Left ventricle myocardium superior (tissue), 1 donor: Measurements from ENCODE around the gene SAMD4B. TPM values are rescaled to one million over a fixed set of nuclear protein-coding genes. Genes with fewer than 3 reads are reported as not detected.
"Not testable (repeated sequence)": the region's sequence is repeated elsewhere in the genome, so short reads cannot be mapped to it uniquely, and the experiment has no call there.

Experiments used
- ATAC-seq: fragments of 200-7000 bp; cut with Tn5 transposase; one replicate; pipeline ENCODE4 v1.9.1; 2020; ENCODE audit warnings: mild to moderate bottlenecking, moderate library complexity
- DNase-seq: peaks from one replicate; pipeline ENCODE4 v3.0.0-alpha.2; 2020
- intact Hi-C: fragments of 100-400 bp; cut with micrococcal nuclease; formaldehyde crosslinking; loops from one replicate; pipeline ENCODE4 v1.11.0; 2022
- total RNA-seq: library from RNA; stranded (reverse); fragmentation: NEBNext Ultra II Directional; extraction: Animal tissue kit (Norgen Biotek cat#: 25700); gene quantifications from one replicate; pipeline ENCODE4 v1.2.1, GENCODE V29; 2021
- donor health status: DM: no; HTN: yes; CAD: no; lungs with severe emphysema.

The SAMD4B gene
- total RNA-seq, 1 donor from 2014 or later = 50.7 TPM

DNA sequence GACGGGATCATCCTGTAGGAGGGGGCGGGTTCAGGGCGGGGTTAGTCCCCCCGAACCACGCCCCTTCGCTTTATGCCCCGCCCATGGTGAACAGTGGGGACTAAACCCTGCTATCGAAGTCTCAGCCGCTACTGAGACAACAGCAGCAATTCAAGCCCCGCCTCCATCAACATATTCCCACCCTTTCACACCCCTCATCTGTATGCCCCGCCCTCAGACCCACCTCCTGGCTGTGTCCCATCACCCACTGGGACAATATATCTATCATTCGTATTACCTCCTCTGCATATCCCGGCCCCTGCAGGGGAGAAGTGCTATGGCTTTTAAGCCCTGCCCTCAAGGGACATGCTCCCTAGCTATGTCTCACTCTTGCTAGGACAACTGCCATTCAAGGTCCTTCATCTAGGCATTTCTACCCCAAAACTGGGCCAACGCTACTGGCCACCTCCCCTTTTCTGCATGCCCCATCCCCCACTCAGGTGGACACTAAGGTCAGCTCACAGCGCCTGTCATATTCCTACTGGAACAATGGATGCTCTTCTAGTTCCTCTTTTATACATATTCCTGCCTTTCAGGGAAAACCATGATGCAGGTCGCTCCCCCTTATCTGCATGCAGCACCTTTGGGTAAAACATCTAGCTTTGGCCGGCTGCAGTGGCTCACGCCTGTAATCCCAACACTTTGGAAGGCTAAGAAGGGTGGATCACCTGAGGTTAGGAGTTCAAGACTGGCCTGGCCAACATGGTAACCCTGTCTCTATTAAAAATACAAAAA, 33.5 kb upstream of the SAMD4B start:
- ATAC-seq (no peak), DNase-seq (no peak)
- intact Hi-C loops = no loop called here

DNA sequence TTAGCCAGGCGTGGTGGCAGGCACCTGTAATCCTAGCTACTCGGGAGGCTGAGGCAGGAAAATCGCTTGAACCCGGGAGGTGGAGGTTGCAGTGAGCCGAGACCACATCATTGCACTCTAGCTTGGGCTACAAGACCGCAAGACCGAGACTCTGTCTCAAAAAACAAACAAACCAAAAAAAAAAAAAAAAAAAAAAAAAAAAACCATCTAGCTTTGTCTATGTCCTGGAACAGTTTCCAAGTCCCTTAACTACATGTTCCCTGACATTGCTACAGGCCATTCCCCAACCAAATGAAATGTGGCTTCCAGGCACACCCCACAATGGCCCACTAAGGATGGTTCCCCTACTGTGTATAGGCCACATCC, 32.9 kb upstream of the SAMD4B start:
- intact Hi-C loops, ATAC-seq, DNase-seq: not testable (repeated sequence)

GRCh38 chr19:39310558-39311311, 31.5 kb upstream of the SAMD4B start:
- no peak for DNase-seq
- intact Hi-C loops = no loop called here
- no peak for ATAC-seq

- ATAC-seq = no peak
- intact Hi-C loops = no loop called here
- no peak for DNase-seq
These were observed 28.0 kb upstream of the SAMD4B start for GRCh38 chr19:39314016-39314728.

- intact Hi-C loops = no loop called here
- no peak for ATAC-seq
- no peak for DNase-seq
These were observed 26.3 kb upstream of the SAMD4B start for GRCh38 chr19:39315933-39316332.

- intact Hi-C loops = no loop called here
- ATAC-seq = no peak
- DNase-seq = no peak
These were observed 25.4 kb upstream of the SAMD4B start for GRCh38 chr19:39316627-39317321.

DNA sequence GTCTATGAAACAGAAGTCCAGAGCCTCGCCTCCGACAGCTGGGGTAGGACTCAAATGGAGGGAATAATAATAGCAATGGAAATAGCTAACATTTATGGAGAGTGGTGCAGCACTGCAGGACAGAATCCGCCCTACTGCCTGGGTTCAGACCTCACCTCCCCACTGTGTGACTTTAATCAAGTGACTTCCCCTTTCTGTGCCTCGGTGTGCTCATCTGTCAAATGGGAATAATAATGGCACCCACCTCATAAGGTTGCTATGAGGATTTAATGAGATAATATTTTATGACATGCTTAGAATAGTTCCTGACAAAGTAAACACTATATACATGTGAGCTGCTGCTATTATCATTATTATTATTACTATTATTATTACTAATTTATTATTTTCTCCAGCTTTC, 24.7 kb upstream of the SAMD4B start:
- DNase-seq (no peak), ATAC-seq (no peak)
- intact Hi-C loops = no loop called here

DNA sequence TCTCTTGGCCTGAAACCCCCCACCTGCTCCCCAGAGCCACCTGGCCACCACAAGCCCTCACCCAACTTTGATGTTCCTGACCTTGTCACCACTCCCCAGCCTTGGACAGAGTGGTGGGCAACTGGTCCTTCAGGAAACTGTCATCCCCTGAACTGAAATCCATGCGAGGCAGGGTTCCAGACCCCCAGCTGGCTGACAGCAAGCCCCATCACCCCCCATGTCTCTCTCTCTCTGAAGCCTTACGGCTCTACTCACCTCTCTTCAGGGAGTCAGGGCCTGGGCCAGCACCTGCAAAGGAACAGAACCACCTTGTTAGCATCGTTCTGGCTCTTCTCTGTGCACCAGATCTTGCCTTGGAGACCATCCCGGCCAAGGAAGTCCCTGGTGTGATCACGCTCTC, 24.1 kb upstream of the SAMD4B start:
- no peak for ATAC-seq
- intact Hi-C loops = no loop called here

GRCh38 chr19:39318690-39319089, 23.5 kb upstream of the SAMD4B start:
- intact Hi-C loops = no loop called here
- no peak for DNase-seq

More for the DNA sequence above, 24.1 kb upstream of the SAMD4B start:
- no peak for DNase-seq

GRCh38 chr19:39319098-39319891, 22.9 kb upstream of the SAMD4B start:
- ATAC-seq (no peak), DNase-seq (no peak)
- intact Hi-C loops = no loop called here

More at GRCh38 chr19:39318690-39319089, 23.5 kb upstream of the SAMD4B start:
- no peak for ATAC-seq

DNA sequence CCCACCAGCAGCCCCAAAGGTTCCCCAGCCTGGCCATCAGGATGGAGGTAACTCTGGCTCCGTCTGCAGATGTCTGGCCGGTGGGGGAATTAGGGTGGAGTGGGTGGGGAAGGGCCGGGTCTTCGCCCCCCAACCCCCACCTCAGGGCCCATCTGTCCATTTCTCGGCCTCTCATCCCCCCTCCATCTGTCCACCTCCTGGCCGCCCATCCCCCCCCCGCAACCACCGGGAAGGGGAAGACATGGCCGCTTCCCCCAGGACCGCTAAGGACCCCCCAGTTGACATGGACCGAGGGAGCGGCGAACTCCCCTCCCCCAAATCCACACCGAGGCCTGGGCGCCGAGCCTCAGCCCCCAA, 22.4 kb upstream of the SAMD4B start:
- intact Hi-C loops = loop anchor here (10.0 kb wide), 1 partner anchor 205 kb away; no protein-coding TSS in a partner anchor
- no peak for ATAC-seq
- no peak for DNase-seq

- DNase-seq = no peak
- ATAC-seq = no peak
- intact Hi-C loops = loop anchor here (10.0 kb wide), 1 partner anchor 206 kb away; no protein-coding TSS in a partner anchor
These were observed 20.9 kb upstream of the SAMD4B start for GRCh38 chr19:39321117-39321831.

DNA sequence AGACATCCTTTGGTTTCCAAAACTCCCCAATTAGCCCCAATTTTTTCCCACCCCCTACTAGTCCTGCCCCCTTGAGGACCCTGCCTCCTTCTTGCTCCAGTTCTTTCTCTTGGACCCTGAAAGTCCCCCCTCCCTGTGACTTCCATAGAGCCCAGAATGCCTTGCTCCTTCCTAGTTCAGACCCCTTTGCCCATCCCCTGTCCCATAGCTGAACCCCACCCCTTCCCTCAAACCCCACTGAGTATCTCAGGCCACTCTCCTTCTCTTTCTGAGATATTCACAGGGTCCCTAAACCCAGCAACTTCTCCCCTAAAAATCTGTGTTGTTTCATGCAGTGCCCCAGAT, 20.4 kb upstream of the SAMD4B start:
- ATAC-seq (no peak), DNase-seq (no peak)
- intact Hi-C loops = loop anchor here (10.0 kb wide), 1 partner anchor 207 kb away; no protein-coding TSS in a partner anchor

DNA sequence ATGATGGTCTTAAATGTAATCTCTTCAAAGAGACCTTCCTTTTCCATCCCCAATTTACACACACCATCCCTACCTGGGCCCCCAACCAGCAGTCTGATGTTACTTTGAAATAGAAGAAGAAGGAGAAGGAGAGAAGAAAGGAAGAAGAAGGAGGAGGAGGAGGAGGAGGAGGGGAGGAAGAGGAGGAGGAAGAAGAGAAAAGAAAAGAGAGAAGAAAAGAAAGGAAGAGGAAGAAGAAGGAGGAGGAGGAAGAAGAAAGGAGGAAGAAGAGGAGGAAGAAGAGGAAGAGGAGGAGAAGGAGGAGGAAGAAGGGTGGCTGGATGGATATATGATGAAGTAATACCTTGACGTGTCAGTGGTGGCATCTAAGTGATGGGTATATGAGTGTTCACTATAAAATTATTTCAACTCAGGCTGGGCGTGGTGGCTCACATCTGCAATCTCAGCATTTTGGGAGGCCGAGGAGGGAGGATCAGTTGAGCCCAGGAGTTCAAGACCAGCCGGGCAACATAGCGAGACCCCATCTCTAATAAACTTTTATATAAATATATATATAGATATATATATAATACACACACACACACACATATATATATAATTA, 17.9 kb upstream of the SAMD4B start:
- no peak for DNase-seq
- intact Hi-C loops = loop anchor here (10.0 kb wide), 1 partner anchor 210 kb away; no protein-coding TSS in a partner anchor
- no peak for ATAC-seq

DNA sequence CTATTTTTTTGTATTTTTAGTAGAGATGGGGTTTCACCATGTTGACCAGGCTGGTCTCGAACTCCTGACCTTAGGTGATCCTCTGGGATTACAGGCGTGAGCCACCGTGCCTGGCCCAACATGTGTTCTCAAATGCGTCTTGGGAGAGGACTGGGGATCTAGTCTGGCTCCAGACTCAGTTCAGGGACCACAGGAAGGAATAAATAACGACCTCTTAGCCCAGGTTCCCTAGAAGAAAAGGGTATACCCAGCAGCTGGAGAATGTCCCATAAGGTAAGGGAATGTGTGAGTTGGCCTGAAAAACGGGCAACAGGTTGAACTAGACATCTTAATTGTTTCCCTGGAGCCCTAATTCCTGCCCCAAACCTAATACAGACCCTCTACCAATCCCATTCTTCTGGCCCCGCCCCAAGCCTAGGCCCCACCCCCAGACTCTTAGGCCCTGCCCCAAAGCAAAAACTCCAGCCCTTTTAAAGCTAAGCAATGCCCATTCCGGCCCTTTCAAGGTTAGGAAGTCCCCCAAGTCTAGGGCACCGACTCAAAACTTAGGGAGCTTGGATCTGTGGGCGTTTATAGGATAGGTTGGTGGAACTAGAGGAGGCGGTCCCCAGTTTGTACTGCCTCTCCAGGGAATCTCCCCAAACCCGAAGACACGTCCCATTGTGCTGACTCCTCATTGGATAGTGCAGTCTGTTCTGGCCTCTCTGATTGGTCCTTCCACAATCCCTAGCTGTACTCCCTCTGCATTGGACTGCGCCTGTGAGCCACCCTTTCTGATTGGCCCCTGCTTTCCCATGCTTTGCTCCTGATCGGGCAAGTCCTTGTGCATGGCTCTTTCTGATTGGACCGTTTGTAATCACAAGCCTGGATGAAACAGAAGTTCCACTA, 16.2 kb upstream of the SAMD4B start:
- intact Hi-C loops = loop anchor here (10.0 kb wide), 1 partner anchor 211 kb away; no protein-coding TSS in a partner anchor
- DNase-seq = no peak
- ATAC-seq = no peak

GRCh38 chr19:39327363-39328045, 14.7 kb upstream of the SAMD4B start:
- ATAC-seq (no peak), DNase-seq (no peak)
- intact Hi-C loops = loop anchor here (10.0 kb wide), 1 partner anchor 213 kb away; no protein-coding TSS in a partner anchor
